GM04504 (cell line): Measurements from ENCODE around the gene TRIML1.
"Not testable (repeated sequence)": the region's sequence is repeated elsewhere in the genome, so short reads cannot be mapped to it uniquely, and the experiment has no call there.

Experiments used
- DNase-seq: peaks from one replicate; pipeline ENCODE4 v3.0.0-alpha.2; 2012; ENCODE audit warnings: low read depth

TRIML1 gene

DNA sequence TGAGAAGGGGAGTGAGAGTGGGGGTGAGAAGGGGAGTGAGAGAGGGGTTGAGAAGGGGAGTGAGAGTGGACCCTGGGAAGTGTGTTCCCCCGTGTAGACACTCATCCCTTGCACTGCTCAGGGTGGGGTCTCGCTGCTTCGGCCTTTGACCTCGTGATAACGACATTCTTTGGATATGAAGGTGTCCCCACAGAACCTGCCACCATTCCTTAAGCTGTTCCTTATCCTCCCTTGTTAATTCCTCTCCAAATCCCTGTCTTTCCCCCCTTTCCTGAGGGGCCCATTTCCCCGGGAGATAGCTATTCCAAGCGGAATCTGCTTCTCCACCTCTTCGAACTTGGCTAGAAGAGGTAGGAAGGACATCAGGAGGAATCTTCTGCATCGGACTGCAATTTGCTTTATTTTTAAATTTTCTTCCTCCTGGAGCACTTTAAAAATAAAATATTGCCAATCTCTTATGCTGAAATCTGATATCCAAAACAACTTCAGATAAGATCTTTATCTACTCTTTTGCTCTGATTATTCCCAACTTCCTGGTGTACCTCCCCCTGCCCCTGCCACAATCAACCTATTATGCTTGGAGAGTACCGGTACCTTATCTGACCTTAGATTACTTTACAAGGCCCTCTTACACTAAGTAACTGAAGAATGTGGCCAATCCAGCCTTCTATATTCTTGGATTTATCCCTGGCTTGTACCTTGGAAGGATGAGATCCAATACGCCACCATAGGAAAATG is 15.6 kb downstream of the TRIML1 start:
- DNase-seq: no peak

DNA sequence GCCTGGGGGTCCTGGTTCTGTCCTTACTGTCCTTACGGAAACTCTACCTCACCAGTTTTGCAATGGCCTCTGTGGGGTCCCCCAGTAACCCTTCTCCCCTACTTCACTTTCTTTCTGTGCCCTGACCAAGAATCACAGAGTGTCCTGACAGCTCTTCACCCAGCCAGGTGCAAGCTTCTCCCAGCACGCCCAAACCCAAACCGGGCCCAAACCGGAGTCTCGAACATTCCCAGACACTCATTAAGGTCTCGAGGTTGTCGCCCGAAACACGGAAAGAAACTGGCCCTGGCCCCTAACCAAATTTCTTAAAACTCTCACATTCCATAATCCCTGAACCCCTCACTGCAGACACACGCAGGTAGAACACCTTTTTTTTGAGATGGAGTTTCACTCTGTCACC is 19.1 kb downstream of the TRIML1 start:
- no peak for DNase-seq

GRCh38 chr4:188159513-188160226 is 20.4 kb downstream of the TRIML1 start:
- not testable (repeated sequence) for DNase-seq

DNA sequence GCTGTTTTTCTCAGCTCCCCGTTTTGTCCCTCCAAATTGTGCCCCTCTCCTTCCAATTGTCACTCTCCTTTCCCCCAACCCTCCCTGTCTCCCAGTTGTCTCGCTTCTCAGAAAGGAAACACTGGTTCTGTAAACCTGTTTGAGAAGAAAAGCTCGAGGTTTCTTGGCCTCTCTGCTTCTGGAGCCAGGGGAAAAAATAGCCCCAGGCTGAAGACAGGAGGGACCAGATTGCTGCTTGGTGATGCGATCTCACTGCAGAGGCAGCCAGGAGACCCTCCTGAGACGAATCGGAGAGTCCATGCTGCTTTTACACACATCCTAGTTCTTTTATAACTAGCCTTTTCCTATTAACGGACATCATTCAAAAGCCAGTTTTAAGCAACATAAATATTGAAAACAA is 21.2 kb downstream of the TRIML1 start:
- no peak for DNase-seq

- DNase-seq: no peak
Measured at GRCh38 chr4:188161167-188161566, 21.9 kb downstream of the TRIML1 start.

DNA sequence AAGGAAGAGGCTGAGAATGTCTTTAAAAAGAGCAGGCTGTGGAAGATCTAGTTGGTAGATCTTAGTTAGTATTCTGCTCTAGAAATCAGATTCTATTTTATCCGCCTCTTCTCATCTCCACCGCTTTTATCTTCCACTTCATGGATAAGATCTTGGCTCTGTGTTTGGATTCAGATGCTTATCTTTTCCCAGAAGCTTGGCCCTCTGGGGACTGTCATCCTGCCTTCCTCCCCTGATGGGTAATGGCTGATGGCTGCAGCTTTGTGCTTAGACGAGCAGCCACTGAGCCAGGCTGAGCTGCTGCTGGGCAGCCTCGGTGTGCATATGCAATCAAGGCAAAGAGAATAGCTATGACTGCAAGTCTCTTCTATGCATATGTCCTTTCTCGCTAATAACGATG is 23.5 kb downstream of the TRIML1 start:
- DNase-seq: no peak

GRCh38 chr4:188168726-188169373 is 29.6 kb downstream of the TRIML1 start:
- DNase-seq: no peak

DNA sequence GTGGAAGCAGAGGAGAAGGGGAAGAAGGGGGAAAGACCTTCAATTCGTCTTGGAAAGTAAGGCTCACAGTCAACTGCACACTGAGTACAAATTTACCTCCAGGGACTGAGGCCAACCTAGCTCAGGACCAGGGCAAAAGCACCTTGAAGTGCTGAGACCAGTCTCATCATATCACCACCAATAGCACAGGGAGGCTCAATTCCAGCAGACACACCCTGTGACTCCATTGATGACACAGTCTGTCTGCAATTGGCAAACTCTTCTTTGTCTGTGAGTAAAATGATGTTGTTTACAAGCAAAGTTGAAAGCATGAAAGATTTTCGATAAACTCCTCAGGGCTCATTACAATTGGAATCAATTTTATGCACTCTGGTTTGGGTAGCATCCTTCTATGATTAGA is 32.3 kb downstream of the TRIML1 start:
- DNase-seq: no peak

GRCh38 chr4:188175288-188175687 is 36.0 kb downstream of the TRIML1 start:
- no peak for DNase-seq

- no peak for DNase-seq
Measured at GRCh38 chr4:188177997-188178675, 38.9 kb downstream of the TRIML1 start.

DNA sequence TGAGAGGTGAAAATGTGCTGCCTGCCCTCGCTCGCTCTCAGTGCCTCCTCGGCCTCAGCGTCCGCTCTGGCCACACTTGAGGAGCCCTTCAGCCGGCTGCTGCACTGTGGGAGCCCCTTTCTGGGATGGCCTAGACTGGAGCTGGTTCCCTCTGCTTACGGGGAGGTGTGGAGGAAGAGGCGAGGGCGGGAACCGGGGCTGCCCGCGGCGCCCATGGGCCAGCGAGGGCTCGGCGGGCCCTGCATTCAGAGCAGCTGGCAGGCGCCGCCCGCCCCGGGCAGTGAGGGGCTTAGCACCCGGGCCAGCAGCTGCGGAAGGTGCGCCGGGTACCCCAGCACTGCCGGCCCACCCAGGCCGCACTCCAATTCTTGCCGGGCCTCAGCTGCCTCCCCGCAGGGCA is 39.6 kb downstream of the TRIML1 start:
- no peak for DNase-seq

- DNase-seq: no peak
Measured at GRCh38 chr4:188187106-188187505, 47.9 kb downstream of the TRIML1 start.

DNA sequence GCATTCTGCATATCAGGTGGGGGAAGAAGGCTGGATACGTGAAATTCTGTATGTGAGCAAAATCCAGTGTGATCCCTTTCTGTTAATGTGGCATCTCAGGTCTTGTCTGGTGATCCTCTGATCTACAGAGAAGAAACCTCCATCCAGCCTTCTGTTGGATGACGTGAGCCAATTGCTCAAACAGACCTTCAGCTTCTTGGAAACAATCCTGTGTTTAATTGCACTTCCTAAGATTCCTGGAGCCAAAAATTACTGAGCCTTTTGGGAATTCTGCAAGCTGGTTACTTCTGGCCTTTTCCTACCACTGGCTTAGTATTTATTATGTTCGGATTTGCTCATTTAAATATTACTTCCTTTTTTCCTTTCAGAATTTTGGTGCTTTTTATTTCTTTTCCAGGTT is 51.2 kb downstream of the TRIML1 start:
- DNase-seq: no peak

DNA sequence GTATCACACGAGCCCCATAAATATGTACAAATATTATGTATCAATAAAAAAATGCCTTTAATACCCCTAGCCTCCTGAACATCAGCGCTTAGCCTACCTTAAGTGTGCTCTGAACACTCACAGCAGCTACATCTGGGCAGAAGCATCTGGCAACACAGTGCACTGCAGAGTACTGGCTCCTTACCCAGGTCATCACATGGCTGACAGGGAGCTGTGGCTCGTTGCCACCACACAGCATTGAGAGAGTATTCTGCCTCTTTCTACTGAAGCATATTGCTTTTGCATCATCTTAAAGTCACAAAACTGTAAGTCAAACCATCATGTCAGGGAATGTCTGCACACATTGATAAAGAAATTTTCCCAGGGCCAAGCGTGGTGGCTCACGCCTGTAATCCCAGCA is 55.2 kb downstream of the TRIML1 start:
- no peak for DNase-seq

- DNase-seq: no peak
Measured at GRCh38 chr4:188195389-188195985, 56.2 kb downstream of the TRIML1 start.

DNA sequence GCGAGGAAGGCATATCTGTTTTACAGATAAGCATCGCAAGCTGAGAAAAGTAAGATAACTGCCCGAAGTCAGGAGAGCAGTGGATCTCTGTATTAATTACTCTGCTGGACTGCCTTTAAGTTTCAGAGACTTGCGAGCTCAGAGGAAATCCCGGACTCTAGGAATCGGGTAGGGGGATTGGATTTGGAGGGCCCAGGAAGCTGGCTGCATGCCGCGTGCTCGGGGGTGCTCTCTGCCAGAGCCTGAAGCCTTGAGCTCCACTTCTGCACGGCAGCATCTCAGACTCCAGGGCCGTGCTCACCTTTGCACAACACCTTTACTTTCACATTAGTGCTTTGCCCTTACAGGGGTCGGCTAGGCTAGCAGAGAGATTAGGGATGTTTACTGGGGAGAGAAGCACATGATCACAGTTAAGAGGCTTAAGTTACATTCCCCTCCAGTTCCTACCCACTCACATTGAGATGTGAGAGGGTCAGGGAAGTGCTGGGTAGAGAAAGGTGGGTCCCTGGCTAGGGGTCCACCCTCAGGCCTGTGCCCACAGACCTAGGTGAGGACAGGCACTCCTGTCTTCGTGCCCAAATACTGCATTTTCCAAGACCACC is 57.0 kb downstream of the TRIML1 start:
- DNase-seq: no peak
